CD4-positive, alpha-beta T cell treated with Interleukin-10 for 1 hour (primary cell): Measurements from ENCODE around the gene PIP5K1B.

Source experiments
- DNase-seq: peaks from one replicate; pipeline ENCODE4 v3.0.0-alpha.2; 2020

The PIP5K1B gene

DNA sequence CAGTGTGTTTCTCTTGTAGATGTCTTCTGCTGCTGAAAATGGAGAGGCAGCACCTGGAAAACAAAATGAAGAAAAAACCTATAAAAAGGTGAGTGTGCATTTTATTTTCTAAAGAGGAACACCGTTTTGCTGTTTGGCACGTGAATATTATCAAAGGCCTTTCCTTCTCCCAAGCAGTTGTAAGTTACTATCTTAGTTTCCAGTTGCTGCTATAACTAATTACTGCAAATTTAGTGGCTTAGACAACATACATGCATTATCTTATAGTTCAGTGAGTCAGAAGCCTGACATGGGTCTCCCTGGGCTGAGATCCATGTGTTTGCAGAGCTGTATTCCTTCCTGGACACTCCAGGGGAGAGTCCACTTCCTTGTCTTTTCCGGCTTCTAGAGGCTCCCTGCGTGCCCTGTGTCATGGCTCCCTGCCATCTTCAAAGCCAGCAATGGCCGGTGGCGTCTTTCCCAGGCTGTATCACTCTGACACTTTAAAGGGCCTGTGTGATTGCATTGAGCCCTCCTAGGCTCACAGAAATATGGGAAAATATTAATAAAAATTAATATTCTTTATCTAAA lies 117.6 kb downstream of the PIP5K1B start:
- DNase-seq = no peak

DNA sequence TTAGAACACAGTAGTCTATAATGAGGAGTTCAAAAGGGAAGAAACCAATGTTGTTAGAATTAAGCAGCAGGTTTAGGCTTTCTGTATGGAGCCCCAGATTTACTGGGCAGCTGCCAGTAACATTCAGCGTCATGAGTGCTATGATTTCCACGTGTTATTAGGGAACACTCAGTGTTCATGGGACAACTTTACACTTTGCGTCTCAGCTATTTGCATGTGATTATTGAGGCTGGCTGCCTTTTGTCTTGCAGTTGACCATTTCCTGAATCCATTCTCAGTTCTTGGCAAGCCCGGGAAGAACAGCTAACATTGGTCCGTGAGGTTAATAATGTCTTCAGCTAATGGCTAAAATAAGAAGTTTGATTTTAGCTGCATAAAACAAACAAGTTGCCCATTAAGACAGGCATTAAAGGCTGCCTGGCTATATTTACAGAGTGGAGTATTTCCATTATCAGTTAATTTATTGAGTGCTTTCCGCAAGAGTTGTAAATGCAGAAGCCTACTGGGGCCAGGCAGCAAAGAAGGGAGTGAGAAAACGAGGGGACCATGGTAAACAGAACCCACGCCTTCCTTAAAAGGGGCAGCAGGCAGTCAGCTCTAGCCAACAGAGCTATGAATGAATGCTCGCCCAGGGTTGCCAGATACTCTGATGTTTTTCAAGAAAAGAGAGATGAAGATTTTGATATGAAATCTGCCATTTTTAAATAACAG lies 120.9 kb downstream of the PIP5K1B start:
- no peak for DNase-seq

DNA sequence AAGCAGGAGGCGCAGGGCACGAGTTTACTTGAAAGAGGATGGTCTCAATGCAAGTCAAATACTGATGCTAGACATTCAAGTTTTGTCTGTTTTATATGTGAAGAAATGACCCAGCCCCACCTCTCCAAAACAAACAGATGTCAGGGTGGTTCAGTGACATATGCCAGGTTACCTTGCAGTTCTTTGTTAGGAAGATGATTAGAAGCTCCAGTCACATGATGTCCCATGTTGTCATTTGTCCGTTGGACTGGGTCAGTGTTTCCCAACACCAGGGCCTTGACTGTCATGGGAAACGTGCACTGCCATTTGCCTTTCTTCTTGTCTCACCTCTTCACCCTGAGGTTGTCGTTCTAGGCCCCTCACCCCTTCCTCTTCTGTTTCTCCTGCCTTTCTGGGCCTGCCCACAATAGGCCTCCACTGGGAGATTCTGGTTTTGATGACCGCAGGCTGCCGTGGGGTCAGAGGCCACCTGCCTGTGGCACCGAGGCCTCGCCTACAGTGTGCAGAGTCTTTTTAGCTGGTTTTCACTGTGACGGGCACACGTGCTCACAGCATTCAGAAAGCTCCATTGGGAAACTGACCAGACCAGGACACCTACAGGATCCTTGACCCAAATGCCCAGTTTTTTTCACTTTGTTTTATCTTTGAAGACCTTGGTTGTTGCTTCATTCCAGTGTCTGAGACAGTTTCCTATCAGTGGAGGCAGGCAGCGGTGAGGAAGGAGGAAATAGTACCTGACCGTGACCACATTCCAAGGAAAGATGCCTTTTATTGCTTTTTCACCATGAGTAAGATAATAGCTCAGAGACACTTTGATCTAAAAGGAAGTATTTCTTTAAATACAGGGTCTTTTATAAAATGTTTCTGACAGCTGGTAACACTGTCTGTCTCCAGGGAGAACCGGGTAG lies 123.1 kb downstream of the PIP5K1B start:
- DNase-seq = no peak

DNA sequence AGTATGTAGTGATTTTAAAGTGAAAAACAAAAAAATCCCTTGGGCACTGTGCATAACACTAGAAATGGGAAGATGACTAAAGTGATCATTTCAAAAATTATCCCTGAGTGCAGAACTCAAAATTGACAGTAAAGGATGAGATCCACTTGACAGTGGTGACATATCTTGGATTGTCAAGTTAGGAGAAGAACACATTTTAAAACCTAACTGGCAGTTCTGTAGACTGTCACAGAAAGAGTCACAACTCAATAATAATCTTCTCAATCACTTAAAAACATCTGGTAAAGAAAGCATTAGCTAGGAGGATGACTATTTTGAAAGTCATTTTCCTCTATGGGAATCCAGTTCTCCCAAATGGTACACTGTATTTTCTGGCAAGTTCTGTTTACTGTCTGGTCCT lies 127.1 kb downstream of the PIP5K1B start:
- no peak for DNase-seq

DNA sequence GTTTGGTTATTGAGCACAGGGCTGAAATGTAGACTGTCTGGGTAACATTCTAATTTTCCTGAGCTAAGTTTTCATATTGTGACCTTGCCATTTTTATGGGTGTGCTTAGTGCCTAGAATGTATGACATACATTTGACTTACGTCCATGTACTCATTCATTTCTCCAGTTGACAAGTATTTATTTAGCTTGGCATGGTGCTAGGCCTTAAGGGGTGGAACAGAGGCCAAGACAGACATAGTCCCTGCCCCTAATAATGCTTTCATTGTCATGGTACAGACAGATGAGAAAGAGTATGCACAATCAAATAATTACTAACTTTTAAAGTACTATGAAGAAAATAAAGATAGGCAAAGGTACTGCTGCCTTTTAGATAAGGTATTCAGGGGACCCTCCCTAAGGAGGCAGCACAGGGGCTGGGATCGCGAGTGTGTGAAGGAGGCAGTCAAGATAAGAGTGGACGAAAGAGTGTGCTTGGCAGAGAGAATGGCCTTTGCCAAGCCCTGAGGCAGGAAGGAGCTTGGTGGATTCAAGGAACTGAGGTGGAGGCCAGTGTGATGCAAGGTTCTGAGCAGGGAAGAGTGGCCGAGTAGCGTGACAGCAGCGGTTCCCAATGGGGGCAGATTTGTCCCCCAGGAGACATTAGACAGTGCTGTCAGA lies 128.0 kb downstream of the PIP5K1B start:
- no peak for DNase-seq

DNA sequence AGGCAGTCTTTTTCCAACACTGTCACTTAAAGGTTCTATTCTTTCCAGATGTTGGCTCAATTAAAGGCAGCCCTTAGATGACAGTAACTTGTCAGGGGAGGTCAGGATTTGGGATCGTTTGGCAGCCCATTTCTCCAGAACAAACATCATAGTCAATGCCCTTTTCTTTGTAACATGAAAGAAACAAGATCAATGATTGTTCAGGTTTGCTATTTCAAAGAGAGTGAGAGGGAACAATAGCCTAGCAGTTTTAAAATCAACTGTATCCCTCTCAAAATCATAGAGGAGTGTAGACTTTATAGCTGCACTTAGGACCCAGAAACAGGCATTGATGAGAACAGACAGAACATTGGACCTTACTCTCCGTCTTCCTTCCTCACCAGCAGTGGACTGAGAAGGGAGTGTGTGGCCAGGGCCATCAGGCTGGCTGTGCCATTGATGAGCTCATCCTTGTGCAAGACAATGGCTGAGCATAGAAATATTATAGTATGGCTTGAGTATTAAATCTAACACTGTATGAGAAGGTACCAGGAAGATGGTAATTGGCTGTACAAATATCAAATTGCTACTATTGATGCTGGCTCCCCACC lies 130.0 kb downstream of the PIP5K1B start:
- DNase-seq = no peak

DNA sequence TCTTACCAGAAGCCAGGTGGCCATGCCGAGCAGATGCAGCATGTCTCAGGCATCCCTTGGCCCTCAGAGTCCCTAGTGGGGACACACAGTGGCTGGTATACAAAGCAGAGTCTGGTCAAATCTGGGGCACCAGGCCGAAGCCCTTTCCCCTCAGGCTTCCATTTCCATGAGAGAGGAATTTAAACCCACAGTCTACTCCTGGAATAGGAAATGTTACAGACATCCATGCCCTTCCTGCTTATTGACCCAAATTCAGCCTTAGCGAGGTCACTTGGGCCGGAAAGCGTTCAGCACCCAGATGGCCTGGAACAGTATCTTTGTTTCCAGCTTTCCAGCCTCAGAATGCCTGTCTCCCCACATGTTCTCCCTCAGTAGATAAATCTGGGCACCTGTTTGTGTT lies 131.7 kb downstream of the PIP5K1B start:
- no peak for DNase-seq

DNA sequence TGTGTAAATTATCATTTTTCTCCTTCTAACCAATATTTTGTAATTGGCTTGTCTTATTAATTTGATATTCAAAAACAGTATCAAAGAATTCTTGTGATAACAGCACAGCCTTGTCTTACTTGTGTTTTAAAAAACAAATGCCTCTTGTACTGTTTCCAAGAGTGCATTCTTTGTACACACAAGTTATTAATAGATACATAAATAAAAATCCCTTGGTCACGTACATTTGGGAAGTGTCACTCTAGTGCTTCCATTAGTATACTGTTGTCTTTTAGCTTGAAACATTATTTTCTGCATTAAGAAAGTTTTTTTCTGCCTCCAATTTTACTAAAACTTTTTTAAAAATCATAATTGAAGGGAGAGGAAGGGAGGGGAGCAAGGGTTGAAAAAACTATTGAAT lies 133.2 kb downstream of the PIP5K1B start:
- DNase-seq = no peak

DNA sequence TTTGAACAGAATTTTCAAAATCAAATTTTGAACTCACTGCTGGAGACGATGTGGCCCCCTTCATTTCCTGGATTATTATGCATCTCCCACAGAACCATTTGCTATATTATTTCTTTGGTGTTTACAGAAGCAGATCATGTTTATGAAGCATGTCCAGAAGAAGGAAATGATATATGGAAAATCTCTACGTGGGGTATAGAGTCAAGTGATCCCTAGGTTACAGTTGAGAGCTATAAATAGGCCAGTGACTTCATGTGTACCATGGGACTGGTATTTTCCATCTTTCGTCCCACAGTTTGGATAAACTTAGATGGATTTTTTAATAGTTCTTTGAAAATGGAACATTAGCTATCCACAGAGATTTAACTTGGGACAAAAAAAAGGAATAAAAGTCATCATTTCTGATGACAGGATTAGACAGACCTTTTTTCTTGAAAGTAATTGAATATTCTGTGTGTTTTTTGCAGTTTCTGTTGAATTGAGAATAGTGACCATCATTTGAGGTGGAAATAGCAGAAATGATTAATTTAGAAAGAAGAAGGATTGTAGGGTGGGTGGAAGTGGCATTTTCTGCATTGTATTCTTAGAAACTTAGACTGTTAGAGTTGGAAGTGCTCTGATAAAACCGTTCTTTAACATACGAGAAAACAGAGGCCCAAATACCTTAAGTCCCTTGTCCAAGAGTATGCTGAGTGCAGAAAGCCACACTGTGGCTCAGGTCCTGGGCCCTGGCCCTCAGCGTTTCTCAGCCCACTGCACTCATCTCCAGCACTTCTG lies 136.4 kb downstream of the PIP5K1B start:
- no peak for DNase-seq

DNA sequence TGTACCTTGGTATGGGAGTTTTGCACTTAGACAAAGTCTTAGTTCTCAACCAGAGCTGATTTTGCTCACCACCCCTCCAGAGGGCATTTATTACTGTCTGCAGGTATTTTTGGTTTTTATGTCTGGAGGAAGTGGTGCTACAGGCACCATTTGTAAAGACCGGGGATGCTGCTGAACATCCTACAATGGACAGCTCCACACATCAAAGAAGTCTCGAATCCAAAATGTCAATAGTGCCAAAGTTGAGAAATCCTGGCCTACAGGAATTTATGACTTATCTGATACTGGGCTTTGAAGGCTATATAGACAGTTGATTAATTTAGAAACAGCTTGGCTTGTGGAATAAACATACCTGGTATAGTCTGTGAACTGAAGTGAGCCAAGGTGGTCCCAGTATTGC lies 137.5 kb downstream of the PIP5K1B start:
- DNase-seq = no peak

DNA sequence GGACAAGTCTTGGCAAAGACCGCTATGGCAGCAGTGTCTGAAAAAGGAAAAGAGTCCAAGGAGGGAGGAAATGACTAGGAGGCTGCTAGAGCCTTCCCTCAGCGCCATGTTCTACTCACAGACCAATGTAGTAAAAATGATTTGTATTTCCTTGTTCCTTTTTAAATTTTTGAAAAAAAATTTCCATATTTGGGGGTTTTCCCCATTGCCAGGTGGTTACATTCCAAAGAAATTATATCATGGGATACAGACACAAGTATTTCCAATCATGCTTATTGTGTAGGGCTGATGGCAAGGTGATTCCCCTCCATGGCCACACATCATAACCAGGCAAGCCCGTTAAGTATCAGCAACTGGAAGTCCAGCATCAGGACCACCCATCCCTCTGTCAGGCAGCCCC lies 138.2 kb downstream of the PIP5K1B start:
- no peak for DNase-seq

DNA sequence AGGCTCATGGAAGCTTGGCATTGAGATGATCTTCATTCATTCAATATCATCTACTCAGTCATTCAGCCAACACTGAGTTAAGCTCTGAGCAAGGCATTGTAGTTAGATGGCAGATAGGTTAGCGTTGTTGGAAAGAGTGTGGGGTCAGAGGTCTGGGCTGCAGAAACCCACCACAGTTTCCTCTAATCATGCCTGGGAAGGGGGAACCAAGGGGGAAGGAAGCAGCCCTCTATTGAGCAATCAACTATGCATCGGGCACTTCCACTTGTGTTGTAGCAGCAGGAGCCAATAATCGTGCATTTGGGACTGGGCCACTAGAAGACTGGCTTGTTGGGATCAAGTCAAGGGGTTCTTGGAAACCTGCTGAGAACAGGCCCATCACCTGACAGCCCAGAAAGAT lies 139.1 kb downstream of the PIP5K1B start:
- no peak for DNase-seq

DNA sequence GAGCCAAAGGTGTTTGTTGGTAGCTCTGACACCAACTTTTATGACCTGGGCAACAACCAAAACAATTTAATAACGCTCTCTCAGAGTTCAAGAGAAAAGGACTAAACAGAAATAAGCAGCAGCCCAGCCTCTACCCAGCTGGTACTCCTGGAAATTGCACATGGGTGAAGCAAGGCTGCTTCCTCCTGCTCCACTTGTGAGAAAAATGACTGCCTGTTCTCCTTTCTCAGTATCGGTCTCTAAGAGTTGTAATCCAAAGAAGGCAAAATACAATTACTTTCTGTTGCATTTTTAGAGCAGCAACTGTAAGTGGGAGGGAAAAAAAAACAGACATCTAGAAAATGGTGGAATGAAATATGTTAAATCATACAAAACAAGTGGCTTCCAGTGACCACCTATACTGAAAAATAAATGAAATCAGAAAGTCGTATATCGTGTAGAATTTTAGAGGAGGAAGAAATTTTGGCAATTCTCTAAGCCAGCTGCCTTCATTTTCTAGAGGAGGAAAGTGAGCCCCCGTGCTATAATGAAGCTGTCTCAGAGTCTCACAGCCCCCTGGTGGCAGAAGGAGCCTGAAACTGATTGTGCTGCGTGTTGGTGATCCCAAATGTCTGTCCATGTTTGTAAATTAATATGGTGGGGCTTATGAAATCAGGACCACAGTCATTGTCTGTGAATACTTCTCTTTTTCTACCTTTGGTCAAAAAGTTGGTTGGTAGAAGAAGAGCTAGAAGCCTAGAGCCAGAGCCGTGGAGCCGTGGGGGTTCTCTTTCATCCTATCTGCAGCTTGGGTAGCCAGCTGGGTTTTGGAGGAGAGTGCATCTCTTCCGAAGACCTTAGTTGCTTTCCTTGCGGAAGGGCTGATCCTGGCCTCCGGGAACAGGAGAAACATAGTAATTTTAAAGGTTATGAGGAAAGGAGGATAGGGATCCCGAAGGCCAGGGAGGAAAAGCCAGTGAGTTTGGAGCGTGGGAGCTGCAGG lies 139.9 kb downstream of the PIP5K1B start:
- DNase-seq = peak; percentile 18

DNA sequence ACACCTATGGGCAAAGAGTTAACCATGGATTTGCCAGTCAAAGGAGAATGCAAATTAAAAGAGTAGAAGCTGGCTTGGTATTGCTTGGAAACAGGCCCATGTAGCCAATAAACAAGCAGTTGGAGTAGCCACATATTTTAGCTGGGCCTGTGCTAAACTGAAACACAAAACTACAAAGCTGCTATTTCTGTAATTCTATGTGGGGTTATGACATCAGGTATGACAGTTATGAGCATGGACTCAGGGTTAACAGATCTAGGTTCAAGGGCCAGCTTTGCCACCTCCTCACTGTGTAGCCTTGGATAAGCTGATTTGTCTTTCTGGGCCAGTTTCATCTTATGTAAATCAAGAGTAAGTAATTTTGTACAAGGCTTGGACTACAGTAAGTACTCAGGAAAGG lies 142.7 kb downstream of the PIP5K1B start:
- DNase-seq = no peak

DNA sequence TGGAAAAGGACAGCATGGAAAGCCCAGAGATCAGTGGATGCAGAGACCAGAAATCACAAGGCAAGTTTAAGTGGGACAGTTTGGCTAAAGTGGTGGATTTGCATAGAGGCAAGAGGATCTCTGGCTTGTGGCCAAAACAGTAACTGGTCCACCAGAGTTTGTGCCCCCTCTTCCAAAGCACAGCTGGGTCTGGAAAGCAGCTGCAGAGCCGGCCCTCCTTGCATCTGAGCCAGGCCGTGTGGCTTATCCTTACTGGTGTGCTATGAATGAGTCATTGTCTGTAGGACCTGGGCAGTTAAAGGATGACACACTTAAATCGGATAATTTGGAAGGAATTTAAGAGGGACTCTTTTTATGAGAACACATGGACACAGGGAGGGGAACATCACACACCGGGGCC lies 146.6 kb downstream of the PIP5K1B start:
- DNase-seq = no peak

DNA sequence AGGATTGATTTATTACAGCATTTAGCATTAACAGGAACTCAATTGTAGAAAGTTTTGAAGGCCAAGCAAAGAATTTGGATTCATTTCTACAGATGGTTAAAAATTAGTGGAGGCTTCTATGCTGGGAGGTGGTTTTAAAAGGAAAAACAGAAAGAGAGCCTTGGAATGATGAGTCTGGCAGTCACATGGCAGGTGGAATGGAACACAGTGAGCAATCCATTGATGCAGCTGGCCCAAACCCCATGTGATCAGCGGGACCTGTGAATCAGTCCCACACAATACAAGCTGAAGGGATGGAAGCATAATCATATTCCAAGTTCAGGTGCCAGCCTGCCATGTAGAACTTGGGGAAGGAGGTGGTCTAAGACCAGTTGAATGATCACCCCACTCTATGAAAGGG lies 147.9 kb downstream of the PIP5K1B start:
- no peak for DNase-seq

DNA sequence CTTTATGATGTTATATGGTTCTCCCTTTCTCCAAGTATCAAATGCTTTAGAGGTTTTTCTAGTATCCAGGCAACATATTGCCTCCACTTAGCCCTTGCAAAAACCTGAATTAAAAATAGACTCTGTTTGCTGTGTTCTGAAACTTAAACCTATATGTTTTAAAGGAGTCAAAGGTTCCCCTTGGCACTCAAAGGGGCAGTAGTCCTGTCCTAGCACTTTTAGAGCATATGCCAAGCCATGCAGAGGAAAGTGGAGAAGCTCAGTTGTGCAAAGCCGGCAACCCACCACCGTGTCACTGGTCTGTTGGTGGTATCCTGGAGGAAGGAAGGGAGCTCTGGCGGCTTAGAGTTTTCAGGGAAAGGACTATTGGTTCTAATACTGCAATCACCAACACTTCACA lies 154.3 kb downstream of the PIP5K1B start:
- DNase-seq = no peak

DNA sequence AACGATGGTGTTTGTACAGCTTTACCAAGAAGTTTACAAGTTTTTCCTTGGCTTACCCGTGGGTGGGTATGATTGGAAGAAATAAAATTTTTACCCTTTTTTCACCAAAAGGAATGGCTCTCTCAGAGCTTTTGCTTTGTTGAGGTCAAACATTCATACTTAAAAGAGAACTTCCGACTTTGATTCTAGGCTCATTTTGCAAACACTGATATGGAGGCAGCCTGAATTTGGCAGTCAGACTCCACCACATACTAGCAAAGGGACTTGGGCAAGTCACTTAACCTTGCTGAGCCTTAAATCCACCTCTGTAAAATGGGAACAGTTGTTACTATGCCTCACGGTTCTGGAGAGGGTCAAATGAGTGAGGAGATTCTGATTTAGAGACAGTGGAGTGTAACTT lies 155.4 kb downstream of the PIP5K1B start:
- no peak for DNase-seq

DNA sequence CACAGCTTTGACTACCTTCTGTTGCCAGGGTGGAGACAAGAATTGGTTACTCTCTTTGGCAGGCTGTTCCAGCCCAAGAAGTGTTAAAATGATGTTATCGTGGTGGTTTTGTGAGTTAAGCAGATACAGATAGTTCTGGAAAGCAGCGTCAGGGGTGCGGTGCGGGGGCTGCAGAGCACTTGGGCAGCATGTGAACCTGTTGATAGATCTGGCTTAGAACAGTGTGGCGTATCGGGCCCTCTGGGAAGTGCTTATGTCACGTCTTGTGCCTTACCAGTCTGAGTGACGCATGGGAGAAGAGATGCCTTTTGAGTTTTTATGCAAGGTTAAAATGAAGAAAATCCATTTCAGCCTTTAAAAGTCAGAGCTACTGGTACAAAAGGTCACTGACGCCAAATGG lies 156.4 kb downstream of the PIP5K1B start:
- no peak for DNase-seq

DNA sequence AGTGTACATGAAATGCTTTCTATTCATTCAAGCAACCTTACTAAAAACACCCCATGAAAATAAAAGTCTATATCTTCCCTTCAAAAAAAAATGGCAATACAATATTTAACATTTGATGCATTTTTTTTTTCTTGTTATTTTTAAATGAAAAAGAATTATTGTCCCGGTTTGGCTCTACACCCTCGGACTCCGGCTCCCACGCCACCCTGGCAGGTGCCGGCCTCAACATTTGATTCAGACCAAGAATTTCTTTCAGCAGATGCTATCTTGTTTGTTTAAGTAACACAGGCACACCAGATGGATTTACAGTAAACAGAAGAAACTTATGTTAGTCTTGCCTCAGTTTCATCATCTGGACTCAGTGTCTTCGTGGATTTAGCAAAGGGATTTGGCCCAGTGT lies 162.0 kb downstream of the PIP5K1B start:
- DNase-seq = no peak

DNA sequence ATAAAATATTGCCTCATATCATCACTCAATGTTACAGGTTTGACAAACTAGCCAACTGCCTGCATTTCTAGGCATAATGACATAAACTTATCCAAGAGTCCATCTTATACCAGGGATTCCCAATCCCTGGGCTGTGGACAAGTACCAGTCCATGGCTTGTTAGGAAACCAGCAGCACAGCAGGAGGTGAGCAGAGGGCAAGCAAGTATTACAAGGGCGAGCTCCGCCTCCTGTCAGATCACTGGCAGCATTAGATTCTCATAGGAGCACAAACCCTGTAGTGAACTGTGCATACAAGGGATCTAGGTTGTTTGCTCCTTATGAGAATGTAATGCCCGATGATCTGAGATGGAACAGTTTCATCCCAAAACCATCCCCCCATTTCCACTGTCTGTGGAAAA lies 164.0 kb downstream of the PIP5K1B start:
- DNase-seq = no peak
